SK-N-SH (cell line): ENCODE data around the gene ADCY10. TPM values are rescaled to one million over a fixed set of nuclear protein-coding genes. Genes with fewer than 3 reads are reported as not detected.

Source experiments
- CTCF ChIA-PET: fragments of 300-600, 350-600 bp; formaldehyde crosslinking; extraction: SDS; loops from one replicate; lab custom pipeline; 2021; lab: Yijun Ruan, JAX
- POLR2A ChIA-PET: fragments of 350-600 bp; sonication (Branson Sonifier 250); formaldehyde crosslinking; extraction: SDS; loops from one replicate; lab custom pipeline; 2020; ENCODE audit warnings: antibody characterized with exemption, inconsistent platforms; lab: Yijun Ruan, JAX
- DNase-seq: peaks from one replicate; pipeline ENCODE4 v3.0.0; 2012
- H2AFZ ChIP-seq: fragments of 200-600 bp; sonication (generic); 2 replicates; pipeline ENCODE4 v1.8.1; 2016; ENCODE audit warnings: antibody characterized with exemption, mild to moderate bottlenecking, low read depth
- H3F3A ChIP-seq: fragments of 200-600 bp; sonication (generic); replicated peaks from 2 replicates; pipeline ENCODE3; 2016; ENCODE audit warnings: antibody characterized with exemption, mild to moderate bottlenecking; ENCODE audit not compliant: insufficient read depth
- H3K27ac ChIP-seq, 2 experiments: fragments of 200-500 bp in 1 of 2; fragments of 200-600 bp in 1 of 2; sonication (Bioruptor generic) in 1 of 2; sonication (generic), shearing (Covaris generic) in 1 of 2; 2 replicates each; pipeline versions ENCODE4 v1.5.1 to v1.6.1; 2014 to 2016; ENCODE audit warnings: low read depth in 2 of 2, inconsistent platforms in 1 of 2, low read length in 1 of 2, mild to moderate bottlenecking in 1 of 2, mixed read lengths in 1 of 2
- H3K27me3 ChIP-seq: fragments of 200-600 bp; sonication (generic), shearing (Covaris generic); 2 replicates; pipeline ENCODE4 v1.6.1; 2016; ENCODE audit warnings: mixed run types; ENCODE audit not compliant: insufficient read depth
- H3K36me3 ChIP-seq, 2 experiments: fragments of 200-500 bp in 1 of 2; fragments of 200-600 bp in 1 of 2; sonication (Bioruptor generic) in 1 of 2; sonication (generic) in 1 of 2; replicated peaks in 1 of 2; 2 replicates each; pipeline versions ENCODE3 to v1.5.1; 2014 to 2016; ENCODE audit warnings: low read length in 1 of 2, mild to moderate bottlenecking in 1 of 2; ENCODE audit not compliant: insufficient read depth in 2 of 2, control insufficient read depth in 1 of 2
- H3K4me1 ChIP-seq, 2 experiments: fragments of 200-500 bp in 1 of 2; fragments of 200-600 bp in 1 of 2; sonication (Bioruptor generic) in 1 of 2; sonication (generic), shearing (Covaris generic) in 1 of 2; 2 replicates each; pipeline versions ENCODE4 v1.5.1 to v1.6.1; 2014 to 2016; ENCODE audit warnings: low read depth in 1 of 2, low read length in 1 of 2, mixed run types in 1 of 2; ENCODE audit not compliant: insufficient read depth in 2 of 2, control insufficient read depth in 1 of 2
- H3K4me2 ChIP-seq: fragments of 200-600 bp; sonication (generic), shearing (Covaris generic); 2 replicates; pipeline ENCODE4 v1.6.1; 2017; ENCODE audit warnings: mixed run types
- H3K4me3 ChIP-seq, 2 experiments: fragments of 200-500 bp in 1 of 2; fragments of 200-600 bp in 1 of 2; sonication (Bioruptor generic) in 1 of 2; sonication (generic), shearing (Covaris generic) in 1 of 2; 2 replicates each; pipeline versions ENCODE4 v1.5.1 to v1.8.1; 2014 to 2016; ENCODE audit warnings: low read depth in 2 of 2, inconsistent platforms in 1 of 2, low read length in 1 of 2, mild to moderate bottlenecking in 1 of 2, mixed read lengths in 1 of 2, moderate library complexity in 1 of 2
- H3K79me2 ChIP-seq: fragments of 200-600 bp; sonication (generic); 2 replicates; pipeline ENCODE4 v1.8.1; 2017; ENCODE audit warnings: mild to moderate bottlenecking; ENCODE audit not compliant: insufficient read depth
- H3K9ac ChIP-seq: fragments of 200-600 bp; sonication (generic); 2 replicates; pipeline ENCODE4 v1.6.1; 2017; ENCODE audit warnings: mixed run types
- H3K9me2 ChIP-seq: fragments of 200-600 bp; sonication (generic); 2 replicates; pipeline ENCODE4 v1.6.1; 2017; ENCODE audit warnings: mixed run types
- H3K9me3 ChIP-seq: fragments of 200-600 bp; sonication (generic); 2 replicates; pipeline ENCODE4 v1.6.1; 2017; ENCODE audit warnings: mixed run types, mild to moderate bottlenecking, moderate library complexity
- H4K20me1 ChIP-seq: fragments of 200-600 bp; sonication (generic); 2 replicates; pipeline ENCODE4 v1.6.1; 2017; ENCODE audit warnings: mild to moderate bottlenecking, mixed run types; ENCODE audit not compliant: insufficient read depth
- CHD2 ChIP-seq: fragments of 150-350 bp; IDR thresholded peaks from 2 replicates; pipeline ENCODE4 v1.6.1; 2018; ENCODE audit warnings: low read length; ENCODE audit not compliant: partially characterized antibody
- ELF1 ChIP-seq: IDR thresholded peaks from 2 replicates; pipeline ENCODE4 v1.4.0; 2012
- FOSL2 ChIP-seq: IDR thresholded peaks from 2 replicates; pipeline ENCODE4 v1.4.0; 2012; ENCODE audit warnings: low read depth, mild to moderate bottlenecking, moderate library complexity, borderline replicate concordance
- GATA2 ChIP-seq: sonication (generic); formaldehyde crosslinking; IDR thresholded peaks from 2 replicates; pipeline ENCODE4 v1.5.0; 2020; ENCODE audit warnings: mild to moderate bottlenecking, missing genetic modification reagents
- IRF3 ChIP-seq: fragments of 150-350 bp; IDR thresholded peaks from 2 replicates; pipeline ENCODE4 v1.6.1; 2016; ENCODE audit warnings: mild to moderate bottlenecking, low read depth, low read length
- MAX ChIP-seq: IDR thresholded peaks from 2 replicates; pipeline ENCODE4 v1.4.0; 2012; ENCODE audit warnings: low read depth
- MEF2A ChIP-seq: IDR thresholded peaks from 2 replicates; pipeline ENCODE4 v1.4.0; 2012; ENCODE audit warnings: low read depth, borderline replicate concordance
- MXI1 ChIP-seq: IDR thresholded peaks from 2 replicates; pipeline ENCODE4 v1.6.1; 2012; ENCODE audit warnings: mild to moderate bottlenecking, low read depth, low read length, improper control_type of control experiment
- POLR2AphosphoS5 ChIP-seq: IDR thresholded peaks from 2 replicates; pipeline ENCODE4 v1.6.1; 2012; ENCODE audit warnings: low read depth, low read length
- RXRA ChIP-seq: IDR thresholded peaks from 2 replicates; pipeline ENCODE4 v1.4.0; 2012; ENCODE audit warnings: low read depth, mild to moderate bottlenecking, borderline replicate concordance
- TAF1 ChIP-seq: IDR thresholded peaks from 2 replicates; pipeline ENCODE4 v1.6.1; 2012; ENCODE audit warnings: low read depth, mild to moderate bottlenecking, low read length, moderate library complexity, borderline replicate concordance
- USF2 ChIP-seq: fragments of 150-350 bp; IDR thresholded peaks from 2 replicates; pipeline ENCODE4 v1.6.1; 2017; ENCODE audit warnings: antibody characterized with exemption, low read length, low read depth, borderline replicate concordance
- ZBTB33 ChIP-seq: IDR thresholded peaks from 2 replicates; pipeline ENCODE4 v1.4.0; 2012; ENCODE audit warnings: low read depth, borderline replicate concordance
- WGBS: methylation state at CpG from one replicate; pipeline ENCODE4 v1.1.6; 2017; ENCODE audit warnings: low lambda C conversion rate; 5-methylcytosine and 5-hydroxymethylcytosine counted together
- polyA plus RNA-seq, 3 experiments: library from polyadenylated mRNA; depleted of rRNA; stranded (reverse); fragments of >200 nt; gene quantifications; 2 replicates each; pipeline ENCODE4 v1.2.3, GENCODE V29; 2012

Gene ADCY10
- polyA plus RNA-seq, 1 of the 3 experiments (the other 2 are of a cell fraction): 0.10 TPM

- 93% methylated on average over 2 of the region's 2 CpGs for WGBS
- DNase-seq: no peak
- H3K79me2 ChIP-seq: peaks cover 31% of the 10 kb centered on the region
Measured at GRCh38 chr1:167924102-167924501, 10.2 kb upstream of the ADCY10 start.

More at GRCh38 chr1:167924102-167924501, 10.2 kb upstream of the ADCY10 start:
- no peak overlapping the region for H3K27ac ChIP-seq
- peaks cover 0 to 11% of the 10 kb centered on the region in 2 experiments for H3K36me3 ChIP-seq
- H3K27me3 ChIP-seq: no peaks in the 10 kb centered on the region
- H3K9me2 ChIP-seq: no peaks in the 10 kb centered on the region
- no peaks in the 10 kb centered on the region for H3K9me3 ChIP-seq
- no peak overlapping the region for H3K4me3 ChIP-seq
- no peak overlapping the region for H2AFZ ChIP-seq
- POLR2A ChIA-PET: no interaction called here
- no peaks in the 10 kb centered on the region for H4K20me1 ChIP-seq
- peaks cover 0 to 3% of the 10 kb centered on the region in 2 experiments; a peak in 3 of 4 replicates for H3K4me1 ChIP-seq
- no peak for TF ChIP-seq CHD2
- TF ChIP-seq ELF1: no peak
- no peak for TF ChIP-seq USF2
- no peak for TF ChIP-seq TAF1
- TF ChIP-seq POLR2AphosphoS5: no peak
- TF ChIP-seq MAX: no peak
- TF ChIP-seq IRF3: no peak
- TF ChIP-seq RXRA: no peak
- no peak for TF ChIP-seq ZBTB33
- TF ChIP-seq GATA2 (CRISPR knock-in tag): no peak
- no peak for TF ChIP-seq MXI1
- TF ChIP-seq FOSL2: no peak
- no peak for TF ChIP-seq MEF2A
- peaks cover 7% of the 10 kb centered on the region for H3F3A ChIP-seq
- CTCF ChIA-PET: no interaction called here
- no peak overlapping the region for H3K9ac ChIP-seq
- H3K4me2 ChIP-seq: no peak overlapping the region
